Stimulated activated CD4-positive, alpha-beta T cell treated with anti-CD3 and anti-CD28 coated beads, TNF-alpha, amount 100 ng/mL, for 4 hours (primary cell): ENCODE measurements around the gene DDX25.
A peak's percentile ranks its signal among the peaks of the same experiment; 100 is the strongest.
"Not testable (repeated sequence)": the region's sequence is repeated elsewhere in the genome, so short reads cannot be mapped to it uniquely, and the experiment has no call there.

Source experiments
- DNase-seq, 3 experiments: peaks; one replicate each; pipeline ENCODE4 v3.0.0-alpha.2; 2020; ENCODE audit warnings: low read depth in 3 of 3

The DDX25 gene

GRCh38 chr11:125904678-125905077 lies 370 bp downstream of the DDX25 start:
- no peak for DNase-seq

- DNase-seq = no peak
Measured at GRCh38 chr11:125910226-125910849, 6.0 kb downstream of the DDX25 start.

- DNase-seq = not testable (repeated sequence)
Measured at GRCh38 chr11:125914601-125915000, 10.3 kb downstream of the DDX25 start.

- no peak for DNase-seq
Measured at GRCh38 chr11:125916683-125917347, 12.5 kb downstream of the DDX25 start.

GRCh38 chr11:125918140-125918840 lies 14.0 kb downstream of the DDX25 start:
- DNase-seq = no peak

GRCh38 chr11:125921042-125921441 lies 16.7 kb downstream of the DDX25 start:
- DNase-seq = no peak

- DNase-seq = no peak
Measured at GRCh38 chr11:125922156-125922555, 17.8 kb downstream of the DDX25 start.

GRCh38 chr11:125923012-125923579 lies 18.8 kb downstream of the DDX25 start:
- DNase-seq = peak in 1 of 3 experiments; percentile 25

GRCh38 chr11:125923633-125924032 lies 19.3 kb downstream of the DDX25 start:
- no peak for DNase-seq

GRCh38 chr11:125924384-125925007 lies 20.2 kb downstream of the DDX25 start:
- DNase-seq = no peak

- DNase-seq = no peak
Measured at GRCh38 chr11:125925247-125925740, 21.0 kb downstream of the DDX25 start.

GRCh38 chr11:125925804-125926203 lies 21.5 kb downstream of the DDX25 start:
- DNase-seq = no peak

GRCh38 chr11:125926682-125927081 lies 22.4 kb downstream of the DDX25 start:
- no peak for DNase-seq

- no peak for DNase-seq
Measured at GRCh38 chr11:125929445-125930075, 25.3 kb downstream of the DDX25 start.

GRCh38 chr11:125930076-125930450 lies 25.8 kb downstream of the DDX25 start:
- DNase-seq = no peak

GRCh38 chr11:125931116-125931515 lies 26.8 kb downstream of the DDX25 start:
- DNase-seq = no peak

GRCh38 chr11:125931668-125932067 lies 27.4 kb downstream of the DDX25 start:
- no peak for DNase-seq

- no peak for DNase-seq
Measured at GRCh38 chr11:125932301-125932700, 28.0 kb downstream of the DDX25 start.

GRCh38 chr11:125933030-125933813 lies 28.9 kb downstream of the DDX25 start:
- no peak for DNase-seq

GRCh38 chr11:125934473-125934872 lies 30.2 kb downstream of the DDX25 start:
- no peak for DNase-seq

- no peak for DNase-seq
Measured at GRCh38 chr11:125935056-125935455, 30.7 kb downstream of the DDX25 start.
